ENCODE results near the gene BBLN.
"Not testable (repeated sequence)": the region's sequence is repeated elsewhere in the genome, so short reads cannot be mapped to it uniquely, and the experiment has no call there.

BBLN gene

DNA sequence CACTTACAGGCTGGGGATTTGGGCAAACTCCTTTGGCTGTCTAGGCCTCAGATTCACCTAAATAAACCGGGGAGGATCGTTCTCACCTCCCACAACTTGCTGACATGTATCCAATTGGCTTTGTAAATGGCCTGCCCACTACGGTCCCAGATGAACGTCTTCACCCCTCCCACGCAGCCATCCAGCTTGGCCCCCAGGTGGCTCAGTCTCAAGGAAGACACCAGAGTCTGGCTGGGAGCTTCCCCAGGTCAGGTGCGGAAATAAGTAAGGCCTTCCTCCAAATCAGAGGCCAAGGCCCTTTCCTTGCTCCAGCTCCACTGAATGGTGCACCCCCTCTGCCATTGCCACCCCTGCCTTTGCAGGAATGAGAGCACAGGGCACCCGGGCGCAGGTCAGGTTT lies 19.9 kb downstream of the BBLN start:
- no peak overlapping the region for H3K9ac ChIP-seq (ENCODE audit: low read length)

DNA sequence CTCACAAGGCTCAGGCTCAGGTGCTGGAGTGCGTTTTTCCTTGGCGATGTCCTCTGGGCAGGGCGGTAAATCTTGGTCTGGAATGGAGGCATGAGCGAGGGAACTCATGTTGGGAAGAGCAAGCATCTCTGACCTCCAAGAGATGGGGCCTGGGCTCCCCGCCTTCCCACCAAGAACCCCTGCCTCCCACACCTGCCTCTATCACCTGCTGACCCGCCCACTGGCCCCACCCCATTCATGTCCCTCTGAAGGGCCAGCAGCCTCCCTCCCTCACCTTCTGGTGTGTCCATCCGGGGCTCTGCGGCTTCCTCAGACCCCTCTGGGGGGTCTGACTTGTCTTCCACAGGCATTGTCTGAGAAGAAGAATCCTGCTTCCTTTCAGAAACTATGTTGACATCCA lies 20.4 kb downstream of the BBLN start:
- Histone ChIP-seq H3K27me3 (replicated peaks; ENCODE audit: insufficient read depth, low read length) (no peaks in the 10 kb centered on the region), H4K20me1 (ENCODE audit: insufficient read depth, low read length) (0 out of 2 replicates have a peak, but pooled peaks cover 3% of the 10 kb centered on the region), H3K4me1 (ENCODE audit: low read length) (no peaks in the 10 kb centered on the region), H3K27ac (ENCODE audit: low read length) (no peak overlapping the region), H2AFZ (ENCODE audit: low read length) (no peak overlapping the region), H3K9me3 (replicated peaks; ENCODE audit: insufficient read depth, low read length) (no peaks in the 10 kb centered on the region), H3K9ac (ENCODE audit: low read length) (no peak overlapping the region), H3K36me3 (replicated peaks; ENCODE audit: insufficient read depth, low read length) (no peaks in the 10 kb centered on the region), H3K4me3 (ENCODE audit: low read length) (no peak overlapping the region), H3K4me2 (ENCODE audit: low read depth, low read length) (no peak overlapping the region), H3K79me2 (ENCODE audit: low read length) (no peaks in the 10 kb centered on the region), H3K9me2 (replicated peaks; ENCODE audit: insufficient read depth, low read length) (no peaks in the 10 kb centered on the region), H3F3A (ENCODE audit: insufficient read depth, low read length) (no peaks in the 10 kb centered on the region)
- TF ChIP-seq EZH2phosphoT487 (IDR thresholded peaks at IDR 0.05; ENCODE audit: low read length) = no peak
- TF ChIP-seq, protein P1, sequence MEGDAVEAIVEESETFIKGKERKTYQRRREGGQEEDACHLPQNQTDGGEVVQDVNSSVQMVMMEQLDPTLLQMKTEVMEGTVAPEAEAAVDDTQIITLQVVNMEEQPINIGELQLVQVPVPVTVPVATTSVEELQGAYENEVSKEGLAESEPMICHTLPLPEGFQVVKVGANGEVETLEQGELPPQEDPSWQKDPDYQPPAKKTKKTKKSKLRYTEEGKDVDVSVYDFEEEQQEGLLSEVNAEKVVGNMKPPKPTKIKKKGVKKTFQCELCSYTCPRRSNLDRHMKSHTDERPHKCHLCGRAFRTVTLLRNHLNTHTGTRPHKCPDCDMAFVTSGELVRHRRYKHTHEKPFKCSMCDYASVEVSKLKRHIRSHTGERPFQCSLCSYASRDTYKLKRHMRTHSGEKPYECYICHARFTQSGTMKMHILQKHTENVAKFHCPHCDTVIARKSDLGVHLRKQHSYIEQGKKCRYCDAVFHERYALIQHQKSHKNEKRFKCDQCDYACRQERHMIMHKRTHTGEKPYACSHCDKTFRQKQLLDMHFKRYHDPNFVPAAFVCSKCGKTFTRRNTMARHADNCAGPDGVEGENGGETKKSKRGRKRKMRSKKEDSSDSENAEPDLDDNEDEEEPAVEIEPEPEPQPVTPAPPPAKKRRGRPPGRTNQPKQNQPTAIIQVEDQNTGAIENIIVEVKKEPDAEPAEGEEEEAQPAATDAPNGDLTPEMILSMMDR (IDR thresholded peaks at IDR 0.05; ENCODE audit: low read length) = no peak
- TF ChIP-seq EZH2 (optimal IDR thresholded peaks at IDR 0.05; ENCODE audit: low read depth, low read length) = no peak
- DNase-seq = no peak

More for the DNA sequence above, 19.9 kb downstream of the BBLN start:
- Histone ChIP-seq H3K9me2 (replicated peaks; ENCODE audit: insufficient read depth, low read length) (no peaks in the 10 kb centered on the region), H2AFZ (ENCODE audit: low read length) (no peak overlapping the region), H4K20me1 (ENCODE audit: insufficient read depth, low read length) (0 out of 2 replicates have a peak, but pooled peaks cover 3% of the 10 kb centered on the region), H3K4me2 (ENCODE audit: low read depth, low read length) (no peak overlapping the region), H3K36me3 (replicated peaks; ENCODE audit: insufficient read depth, low read length) (no peaks in the 10 kb centered on the region), H3K9me3 (replicated peaks; ENCODE audit: insufficient read depth, low read length) (no peaks in the 10 kb centered on the region), H3F3A (ENCODE audit: insufficient read depth, low read length) (no peaks in the 10 kb centered on the region), H3K27me3 (replicated peaks; ENCODE audit: insufficient read depth, low read length) (no peaks in the 10 kb centered on the region), H3K4me3 (ENCODE audit: low read length) (no peak overlapping the region), H3K79me2 (ENCODE audit: low read length) (no peaks in the 10 kb centered on the region), H3K4me1 (ENCODE audit: low read length) (no peaks in the 10 kb centered on the region), H3K27ac (ENCODE audit: low read length) (no peak overlapping the region)
- TF ChIP-seq EZH2 (optimal IDR thresholded peaks at IDR 0.05; ENCODE audit: low read depth, low read length) = no peak
- TF ChIP-seq EZH2phosphoT487 (IDR thresholded peaks at IDR 0.05; ENCODE audit: low read length) = no peak
- TF ChIP-seq, protein P1 (IDR thresholded peaks at IDR 0.05; ENCODE audit: low read length) = no peak
- no peak for DNase-seq

DNA sequence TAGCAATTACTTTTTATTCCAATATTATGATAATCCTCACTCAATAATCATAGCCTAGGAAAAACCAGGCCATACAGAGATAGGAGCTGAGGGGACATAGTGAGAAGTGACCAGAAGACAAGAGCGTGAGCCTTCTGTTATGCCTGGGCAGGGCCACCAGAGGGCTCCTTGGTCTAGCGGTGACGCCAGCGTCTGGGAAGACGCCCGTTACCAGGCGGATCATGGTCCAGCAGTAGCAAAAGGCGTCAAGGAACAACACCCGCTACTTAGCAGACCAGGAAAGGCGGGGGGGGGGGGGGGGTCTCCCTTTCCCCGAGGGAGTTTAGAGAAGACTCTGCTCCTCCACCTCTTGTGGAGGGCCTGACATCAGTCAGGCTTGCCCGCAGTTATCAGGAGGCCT lies 21.4 kb downstream of the BBLN start:
- H3K9ac ChIP-seq (ENCODE audit: low read length); H3K4me2 ChIP-seq (ENCODE audit: low read depth, low read length); H3K4me3 ChIP-seq (ENCODE audit: low read length); H3K9me3 ChIP-seq (replicated peaks; ENCODE audit: insufficient read depth, low read length); H4K20me1 ChIP-seq (ENCODE audit: insufficient read depth, low read length); H3K9me2 ChIP-seq (replicated peaks; ENCODE audit: insufficient read depth, low read length); H2AFZ ChIP-seq (ENCODE audit: low read length); H3K27me3 ChIP-seq (replicated peaks; ENCODE audit: insufficient read depth, low read length); H3K27ac ChIP-seq (ENCODE audit: low read length); H3K4me1 ChIP-seq (ENCODE audit: low read length); H3K79me2 ChIP-seq (ENCODE audit: low read length); H3F3A ChIP-seq (ENCODE audit: insufficient read depth, low read length); DNase-seq; H3K36me3 ChIP-seq (replicated peaks; ENCODE audit: insufficient read depth, low read length): not testable (repeated sequence)
- TF ChIP-seq, protein P1 (IDR thresholded peaks at IDR 0.05; ENCODE audit: low read length) = 0 out of 2 replicates have a peak, but pooled peaks have one; percentile 5

Measured in MM.1S (cell line).